NT2/D1 (cell line): ENCODE data around the gene ARHGEF39.

Experiments
- SUZ12 ChIP-seq: IDR thresholded peaks from 2 replicates; pipeline ENCODE4 v1.6.1; 2011; ENCODE audit not compliant: insufficient read length, insufficient read depth; ENCODE audit errors: extremely low read depth
- YY1 ChIP-seq: IDR thresholded peaks from 2 replicates; pipeline ENCODE4 v1.6.1; 2011; ENCODE audit not compliant: insufficient read length, insufficient read depth

GRCh38 chr9:35669331-35670145 is 4.5 kb upstream of the ARHGEF39 start:
- TF ChIP-seq YY1 (no peak), SUZ12 (no peak)
